Bronchial smooth muscle cell (primary cell): Measurements from ENCODE around the gene MBOAT7. TPM values are rescaled to one million over a fixed set of nuclear protein-coding genes. Genes with fewer than 3 reads are reported as not detected.

Experiments
- total RNA-seq: library from RNA; depleted of rRNA; stranded (reverse); fragments of >200 nt; gene quantifications from 2 replicates; pipeline ENCODE4 v1.2.1, GENCODE V29; 2014

Gene MBOAT7, protein sequence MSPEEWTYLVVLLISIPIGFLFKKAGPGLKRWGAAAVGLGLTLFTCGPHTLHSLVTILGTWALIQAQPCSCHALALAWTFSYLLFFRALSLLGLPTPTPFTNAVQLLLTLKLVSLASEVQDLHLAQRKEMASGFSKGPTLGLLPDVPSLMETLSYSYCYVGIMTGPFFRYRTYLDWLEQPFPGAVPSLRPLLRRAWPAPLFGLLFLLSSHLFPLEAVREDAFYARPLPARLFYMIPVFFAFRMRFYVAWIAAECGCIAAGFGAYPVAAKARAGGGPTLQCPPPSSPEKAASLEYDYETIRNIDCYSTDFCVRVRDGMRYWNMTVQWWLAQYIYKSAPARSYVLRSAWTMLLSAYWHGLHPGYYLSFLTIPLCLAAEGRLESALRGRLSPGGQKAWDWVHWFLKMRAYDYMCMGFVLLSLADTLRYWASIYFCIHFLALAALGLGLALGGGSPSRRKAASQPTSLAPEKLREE
- 12.4 and 32.9 TPM in 2 replicates for total RNA-seq

GRCh38 chr19:54189145-54189734 is at the start of gene MBOAT7:
Gene MBOAT7, minus strand, starts transcription at chr19:54189580. Its CDS starts 1,072 bp downstream, at chr19:54188508.

GRCh38 chr19:54222474-54223276 is 33.3 kb upstream of the MBOAT7 start, which contains the start of gene LILRB3:
Gene LILRB3, minus strand, starts transcription at chr19:54223007. Its CDS starts 31 bp downstream, at chr19:54222976.

DNA sequence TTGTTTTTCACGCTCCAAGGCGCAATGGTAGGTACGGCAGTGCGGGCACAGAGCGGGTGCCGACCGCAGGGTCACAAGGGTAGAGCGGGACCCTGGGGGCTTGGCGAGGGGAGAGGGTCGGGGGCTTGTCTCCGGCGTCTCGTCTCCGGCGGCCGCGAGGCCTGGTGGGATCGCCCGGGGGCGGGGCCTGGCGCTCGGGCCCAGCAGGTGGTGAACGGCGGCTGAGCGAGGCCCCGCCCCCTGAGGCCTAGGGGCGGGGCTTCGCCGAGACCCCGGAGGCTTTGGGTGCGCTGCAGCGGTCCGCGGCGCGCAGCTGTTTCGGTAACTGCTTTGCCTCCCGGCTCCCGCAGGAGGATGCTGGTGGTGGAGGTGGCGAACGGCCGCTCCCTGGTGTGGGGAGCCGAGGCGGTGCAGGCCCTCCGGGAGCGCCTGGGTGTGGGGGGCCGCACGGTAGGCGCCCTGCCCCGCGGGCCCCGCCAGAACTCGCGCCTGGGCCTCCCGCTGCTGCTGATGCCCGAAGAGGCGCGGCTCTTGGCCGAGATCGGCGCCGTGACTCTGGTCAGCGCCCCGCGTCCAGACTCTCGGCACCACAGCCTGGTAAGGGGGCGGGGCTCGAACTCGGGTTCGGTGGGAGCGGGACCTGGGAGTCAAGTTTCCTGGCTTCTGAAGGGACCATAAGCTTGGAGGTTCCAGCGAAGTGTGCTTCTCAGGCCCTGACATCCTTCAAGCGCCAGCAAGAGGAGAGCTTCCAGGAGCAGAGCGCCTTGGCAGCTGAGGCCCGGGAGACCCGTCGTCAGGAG is 1.8 kb upstream of the MBOAT7 start, which contains the start of gene TSEN34:
TSS of gene TSEN34 (plus strand) at position 298 of the 800 bp plus-strand sequence. CDS start at position 355, 57 bp downstream.

GRCh38 chr19:54172471-54173358 is 16.7 kb downstream of the MBOAT7 start, which contains the start of gene TMC4:
Gene TMC4, minus strand, starts transcription at chr19:54173160. Its CDS starts 43 bp downstream, at chr19:54173117.

DNA sequence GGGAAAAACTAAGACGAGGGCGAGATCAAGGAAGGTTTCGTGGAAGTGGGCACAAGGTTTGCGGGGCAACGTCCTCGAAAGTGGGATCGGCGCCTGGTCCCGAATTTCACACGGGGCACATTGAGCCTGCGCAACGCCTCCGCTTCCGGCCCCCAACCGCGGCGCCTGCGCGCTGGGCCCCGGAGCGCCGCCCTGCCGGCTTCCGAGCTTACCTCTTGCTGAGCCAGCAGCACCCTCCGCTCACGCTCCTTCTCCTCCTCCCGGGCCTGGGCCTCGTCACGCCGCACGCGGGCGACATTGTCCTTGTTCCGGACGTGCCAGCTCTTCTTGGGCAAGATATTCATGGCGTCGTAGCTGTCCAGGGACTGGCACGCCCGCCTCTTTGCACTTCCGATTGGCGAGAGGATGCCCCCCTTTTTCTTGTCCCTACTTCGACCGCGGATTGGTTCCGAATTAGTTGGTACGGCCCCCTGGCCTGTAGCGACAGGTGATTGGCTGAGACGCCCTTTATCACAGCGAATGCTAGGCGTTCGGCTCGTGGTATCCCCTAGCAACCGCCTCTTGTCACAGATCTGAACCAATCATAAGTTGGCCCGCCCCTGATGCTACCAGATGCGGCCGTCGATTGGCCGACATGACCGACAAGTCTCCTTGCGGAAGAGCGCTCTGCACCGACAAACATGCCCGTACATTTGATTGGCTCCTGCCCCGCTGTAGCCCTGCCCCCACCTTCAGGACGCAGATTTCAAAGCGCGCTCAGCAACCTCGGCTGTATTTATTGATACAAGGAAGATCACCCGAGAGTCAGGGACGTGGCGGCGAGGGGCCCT is 29.8 kb downstream of the MBOAT7 start, which contains the start of gene LENG1:
TSS of gene LENG1 (minus strand) at position 370 of the 830 bp plus-strand sequence. CDS start at position 344, 26 bp downstream.

DNA sequence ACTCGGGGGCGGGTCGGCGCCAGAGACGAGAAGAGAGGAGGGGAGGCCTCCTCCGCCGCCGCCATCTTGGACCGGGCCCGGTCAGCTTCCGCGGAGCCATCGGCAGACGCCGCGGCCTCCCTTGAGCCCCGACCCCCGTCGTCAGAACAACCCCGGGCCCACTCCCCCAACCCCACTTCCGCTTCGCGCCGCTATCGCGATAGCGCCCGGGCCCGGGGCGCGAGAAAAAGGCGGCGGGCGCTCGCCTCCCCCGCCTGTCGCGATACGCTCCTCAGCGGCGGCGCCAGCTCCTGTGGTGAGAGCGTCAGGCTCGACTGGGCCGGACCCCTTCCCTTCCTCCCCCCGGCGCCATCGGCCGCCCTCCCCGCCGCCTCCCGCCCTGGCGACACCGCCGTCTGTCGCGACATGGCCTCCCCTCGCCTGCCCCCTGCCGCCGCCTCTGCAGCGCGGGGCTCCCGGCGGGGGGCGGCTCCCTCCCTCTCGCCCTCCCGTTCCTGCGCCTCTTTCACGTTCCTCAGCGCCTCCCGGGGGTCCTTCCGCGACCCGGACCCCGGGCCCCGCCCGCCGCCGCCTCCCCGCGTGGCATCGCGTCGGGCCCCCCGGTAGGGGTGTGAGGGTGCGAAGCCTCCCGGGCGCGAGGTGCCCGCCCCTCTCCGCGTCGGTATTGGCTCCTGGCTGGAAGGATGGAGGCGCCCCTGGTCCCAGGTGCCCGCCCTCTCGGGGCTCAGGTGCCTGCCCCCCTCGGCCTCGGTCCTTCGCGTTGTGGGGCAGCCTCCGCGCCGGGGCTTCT is 51.5 kb downstream of the MBOAT7 start, which contains the start of gene CNOT3:
TSS of gene CNOT3 (plus strand) at position 64 of the 790 bp plus-strand sequence. CDS start 5,217 bp downstream, outside the sequence.

Other genes with a start within 250 kb of the MBOAT7 start
- gene CACNG8, start 226.6 kb downstream of the MBOAT7 start, total RNA-seq: 0.47 and 1.5 TPM in 2 replicates
- gene CACNG6, start 197.9 kb downstream of the MBOAT7 start, total RNA-seq: 0.34 and 0.47 TPM in 2 replicates
- not detected in 2 replicates for gene VSTM1, start 125.7 kb downstream of the MBOAT7 start, total RNA-seq
- not detected in 2 replicates for gene TARM1, start 108.2 kb downstream of the MBOAT7 start, total RNA-seq
- gene OSCAR, start 88.8 kb downstream of the MBOAT7 start, total RNA-seq: under 0.01 TPM in 1 of 2 replicates, not detected in the other
- gene NDUFA3, start 86.7 kb downstream of the MBOAT7 start, total RNA-seq: 15.8 and 21.4 TPM in 2 replicates
- gene TFPT, start 73.9 kb downstream of the MBOAT7 start, total RNA-seq: 16.7 and 21.9 TPM in 2 replicates
- 57.2 and 61.6 TPM in 2 replicates for gene PRPF31, start 73.8 kb downstream of the MBOAT7 start, total RNA-seq
- gene CNOT3, start 51.8 kb downstream of the MBOAT7 start, total RNA-seq: 6.9 and 10.6 TPM in 2 replicates
- 4.6 and 6.1 TPM in 2 replicates for gene LENG1, start 29.9 kb downstream of the MBOAT7 start, total RNA-seq
- gene TMC4, start 16.4 kb downstream of the MBOAT7 start, total RNA-seq: 0.43 and 1.1 TPM in 2 replicates
- gene TSEN34, start 1.7 kb upstream of the MBOAT7 start, total RNA-seq: 26.7 and 55.8 TPM in 2 replicates
- gene RPS9, start 11.3 kb upstream of the MBOAT7 start, total RNA-seq: 1,382 and 2,467 TPM in 2 replicates
- gene LILRB3, start 33.4 kb upstream of the MBOAT7 start, total RNA-seq: not detected in 2 replicates
- not detected in 2 replicates for gene LILRA6, start 53.2 kb upstream of the MBOAT7 start, total RNA-seq
- not detected in 2 replicates for gene LILRB5, start 67.7 kb upstream of the MBOAT7 start, total RNA-seq
- gene LILRB2, start 91.5 kb upstream of the MBOAT7 start, total RNA-seq: not detected in 2 replicates
- gene LILRA5, start 123.6 kb upstream of the MBOAT7 start, total RNA-seq: not detected in 2 replicates
- gene LILRA4, start 149.6 kb upstream of the MBOAT7 start, total RNA-seq: not detected in 2 replicates
- not detected in 2 replicates for gene LAIR1, start 175.4 kb upstream of the MBOAT7 start, total RNA-seq
- gene TTYH1, start 225.9 kb upstream of the MBOAT7 start, total RNA-seq: under 0.01 TPM in 1 of 2 replicates, not detected in the other